HG03108 (cell line): ENCODE measurements around the gene TMEM150A.
A peak's percentile ranks its signal among the peaks of the same experiment; 100 is the strongest.
"Not testable (repeated sequence)": the region's sequence is repeated elsewhere in the genome, so short reads cannot be mapped to it uniquely, and the experiment has no call there.

ENCODE experiments used
- ATAC-seq: cut with Tn5 transposase; IDR thresholded peaks from one replicate; pipeline ENCODE4 v1.9.1; 2021; ENCODE audit warnings: moderate library complexity; ENCODE audit not compliant: unreplicated experiment

TMEM150A gene

DNA sequence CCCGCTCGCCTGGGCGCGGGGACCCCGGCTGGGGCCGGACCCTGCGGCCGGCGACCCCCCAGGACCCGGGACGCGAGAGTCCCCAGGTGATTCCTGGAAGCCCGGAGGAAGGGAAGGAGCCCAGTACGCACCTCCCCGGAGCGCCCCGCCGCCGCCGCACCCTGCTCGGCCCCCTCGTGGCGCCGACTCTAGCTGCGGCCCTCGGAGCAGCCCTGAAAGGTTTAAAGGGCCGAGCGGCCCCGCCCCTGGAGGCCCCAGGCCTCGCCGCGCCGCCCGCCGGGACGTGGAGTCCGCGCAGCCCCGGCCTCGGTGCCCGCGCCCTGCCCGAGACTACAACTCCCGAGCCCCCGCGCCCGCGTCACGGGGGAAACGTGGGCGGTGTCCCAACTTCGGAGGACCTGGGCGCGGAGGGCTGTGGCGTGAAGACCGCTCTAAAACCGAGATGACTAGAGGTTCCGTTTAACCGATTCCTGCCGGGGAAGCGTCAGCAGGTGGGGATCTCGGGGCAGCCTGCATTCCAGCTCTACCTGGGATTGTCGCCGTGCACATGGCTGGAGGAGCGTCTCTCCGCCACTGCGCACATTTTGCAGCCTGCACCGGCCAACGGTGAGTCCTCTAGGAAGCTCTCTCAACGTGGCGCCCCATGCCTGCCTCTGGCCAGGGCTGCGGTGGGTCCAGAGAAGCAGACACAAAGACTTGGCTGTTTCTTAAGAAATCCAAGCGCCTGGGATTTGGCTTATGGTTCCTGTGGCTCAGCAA is at the start of gene TMEM150A:
Gene TMEM150A, minus strand, starts transcription at position 223 of the 759 bp plus-strand sequence. CDS start 750 bp downstream, outside the sequence.
- peak; percentile 96 for ATAC-seq

- ATAC-seq: no peak
These were observed 49.6 kb upstream of the TMEM150A start for GRCh38 chr2:85652056-85652455.

GRCh38 chr2:85651097-85651496 is 48.6 kb upstream of the TMEM150A start:
- no peak for ATAC-seq

DNA sequence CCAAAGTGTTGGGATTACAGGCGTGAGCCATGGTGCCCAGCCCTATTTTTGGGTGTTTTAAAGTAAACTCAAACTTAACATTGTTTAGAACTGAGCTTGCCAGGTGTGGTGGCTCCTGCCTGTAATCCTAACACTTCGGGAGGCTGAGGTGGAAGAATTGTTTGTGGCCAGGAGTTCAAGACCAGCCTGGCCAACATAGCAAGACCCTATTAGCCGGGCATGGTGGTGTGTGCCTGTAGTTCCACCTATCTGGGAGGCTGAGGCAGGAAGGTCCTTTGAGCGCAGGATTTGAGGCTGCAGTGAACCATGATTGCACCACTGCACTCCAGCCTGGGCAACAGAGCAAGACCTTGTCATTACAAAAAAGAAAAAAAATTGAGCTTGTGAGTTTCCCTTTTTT is 48.0 kb upstream of the TMEM150A start:
- ATAC-seq: no peak

DNA sequence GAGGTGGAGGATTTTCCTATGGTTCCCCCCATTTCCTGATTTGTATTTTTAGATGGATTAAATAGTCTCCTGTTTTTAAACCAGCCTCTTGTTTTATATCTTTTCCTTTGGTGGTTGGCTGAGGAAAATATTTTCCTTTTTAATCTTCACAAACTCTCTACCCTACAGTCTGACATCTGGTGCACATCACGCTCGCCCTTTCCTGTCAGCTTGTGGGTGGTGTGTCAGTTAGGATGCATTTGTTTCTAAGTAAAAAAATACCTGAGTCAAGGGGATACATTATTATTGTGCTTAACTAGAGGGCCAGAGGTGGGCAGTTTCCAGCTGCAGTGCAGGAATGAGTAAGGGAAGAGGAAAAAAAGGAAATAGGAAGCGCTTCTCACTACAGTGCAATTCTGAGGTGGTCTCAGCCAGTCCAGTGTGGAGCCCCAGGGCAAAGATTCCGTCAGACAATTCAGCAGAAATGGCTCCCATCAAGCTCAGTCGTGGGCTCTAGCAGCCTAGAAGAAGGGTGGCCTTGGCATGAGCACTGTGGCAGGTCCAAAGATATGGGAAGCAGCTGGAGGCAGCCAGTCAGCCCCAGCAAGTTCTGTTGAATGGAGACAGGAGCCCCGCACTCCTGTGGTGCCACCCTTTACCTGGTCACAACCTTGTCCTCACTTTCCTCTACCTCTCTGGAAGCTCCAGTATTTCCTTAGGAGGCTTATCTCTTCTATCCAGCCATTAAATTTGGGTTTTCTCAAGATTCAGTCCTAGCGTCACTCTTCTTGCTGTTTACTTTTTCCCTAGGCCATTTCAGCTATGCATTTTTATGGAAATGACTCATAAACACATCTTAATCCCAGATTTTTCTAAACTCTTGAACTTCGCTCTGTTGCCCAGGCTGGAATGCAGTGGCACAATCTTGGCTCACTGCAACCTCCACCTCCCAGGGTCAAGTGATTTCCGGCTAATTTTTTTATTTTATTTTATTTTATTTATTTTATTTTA is 47.0 kb upstream of the TMEM150A start:
- no peak for ATAC-seq

GRCh38 chr2:85648619-85649018 is 46.1 kb upstream of the TMEM150A start:
- no peak for ATAC-seq

DNA sequence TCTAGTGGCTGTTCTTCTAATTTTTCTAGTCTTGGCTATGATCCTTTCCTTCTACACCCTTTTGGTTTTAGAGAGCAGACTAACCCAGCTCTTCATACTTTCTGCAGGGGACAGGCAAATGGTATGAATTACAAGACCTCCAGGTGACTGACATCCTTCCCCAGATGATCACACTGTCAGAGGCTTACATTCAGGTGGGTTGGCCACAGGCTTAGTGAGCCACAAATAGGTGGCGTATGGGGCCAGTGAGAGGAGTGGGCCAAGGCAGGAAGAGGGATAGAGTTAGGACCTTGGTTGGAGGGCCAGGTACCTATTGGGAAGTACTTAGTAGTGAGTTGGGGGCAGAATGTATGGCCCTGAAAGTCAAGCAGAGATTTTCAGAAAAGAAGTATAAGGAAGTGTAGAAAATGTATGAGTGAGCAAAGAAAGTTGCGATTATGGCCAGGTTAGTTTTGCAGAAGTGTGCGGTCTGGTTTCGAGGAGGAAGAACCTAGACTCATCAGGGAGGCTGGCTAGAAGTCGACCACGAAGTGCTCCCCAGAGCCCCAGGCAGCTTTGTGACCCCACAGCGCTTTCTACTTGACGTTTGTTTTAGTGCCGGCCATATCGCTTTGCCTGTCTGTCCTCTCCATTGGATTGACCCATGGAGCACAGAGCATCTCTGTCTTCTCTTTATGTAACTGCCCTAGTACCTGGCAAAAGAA is 45.5 kb upstream of the TMEM150A start:
- peak; percentile 84 for ATAC-seq

DNA sequence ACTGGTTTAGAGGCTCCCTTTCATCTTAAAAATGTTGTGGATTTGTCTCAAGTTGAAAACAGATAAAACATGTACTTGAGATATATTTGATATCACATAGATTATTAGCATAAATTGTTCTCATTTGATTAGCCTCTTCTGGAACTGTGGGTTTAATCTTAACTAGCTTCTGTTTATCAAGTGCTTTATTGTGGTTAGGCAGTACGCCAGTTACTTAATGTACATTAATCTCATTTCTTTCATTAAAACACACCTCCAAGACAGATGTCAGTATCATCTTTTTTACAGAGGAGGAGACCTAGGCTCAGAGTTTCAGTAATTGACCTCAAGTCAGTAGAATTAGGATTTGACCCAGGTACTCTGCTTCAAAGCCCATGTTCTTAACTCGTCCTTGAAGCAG is 43.7 kb upstream of the TMEM150A start:
- ATAC-seq: no peak

- ATAC-seq: no peak
These were observed 42.4 kb upstream of the TMEM150A start for GRCh38 chr2:85644909-85645308.

DNA sequence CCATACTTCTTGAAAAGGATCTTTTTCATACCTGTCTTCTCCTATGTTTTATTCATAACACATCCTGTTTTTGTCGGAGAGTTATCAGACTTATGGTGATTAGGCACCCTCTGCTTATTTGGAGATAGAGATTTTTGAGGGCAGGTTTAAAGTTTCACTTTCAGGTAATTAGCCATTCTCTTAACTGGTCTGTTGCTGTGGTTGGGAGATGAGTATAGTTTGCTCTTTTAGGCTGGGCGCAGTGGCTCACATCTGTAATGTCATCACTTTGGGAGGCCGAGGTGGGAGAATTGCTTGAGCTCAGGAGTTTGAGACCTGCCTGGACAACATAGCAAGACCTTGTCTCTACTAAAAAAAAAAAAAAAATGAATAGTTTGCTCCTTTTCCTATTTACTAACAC is 40.2 kb upstream of the TMEM150A start:
- ATAC-seq: no peak

DNA sequence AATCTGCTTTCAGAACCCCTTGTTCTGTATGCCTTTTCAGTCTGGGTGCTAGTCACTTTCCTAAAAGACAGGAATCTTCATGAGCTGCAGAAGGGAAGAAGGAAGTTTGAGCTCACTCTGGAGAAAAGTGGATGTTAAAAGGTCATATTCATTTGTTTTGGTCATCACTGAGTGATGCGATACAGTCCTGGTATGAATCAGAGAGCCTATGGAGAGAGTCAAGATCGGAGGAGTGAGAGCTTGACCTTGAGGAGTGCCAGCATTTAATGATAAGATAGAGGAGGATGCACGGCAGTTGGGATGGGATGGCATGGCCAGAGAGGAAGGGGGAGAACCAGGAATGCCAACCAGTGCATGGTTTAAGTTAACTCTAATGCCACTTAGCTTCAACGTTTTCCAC is 33.1 kb upstream of the TMEM150A start:
- ATAC-seq: no peak

DNA sequence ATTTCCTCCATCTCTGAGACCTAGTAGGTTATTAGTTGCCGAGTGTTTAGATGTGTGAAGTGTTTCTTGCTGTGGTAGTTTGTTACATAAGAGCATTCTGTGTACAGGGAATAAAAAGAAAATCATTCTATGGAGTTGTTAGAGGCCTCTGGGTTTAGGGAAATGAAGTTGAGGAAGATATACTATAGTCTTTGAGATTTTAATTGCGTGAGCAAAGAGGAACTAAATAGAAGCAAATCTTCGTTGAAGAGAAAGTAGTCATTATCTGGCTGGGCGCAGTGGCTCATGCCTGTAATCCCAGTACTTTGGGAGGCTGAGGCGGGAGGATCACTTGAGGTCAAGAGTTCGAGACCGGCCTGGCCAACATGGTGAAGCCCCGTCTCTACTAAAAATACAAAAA is 32.5 kb upstream of the TMEM150A start:
- ATAC-seq: no peak

GRCh38 chr2:85631316-85631715 is 28.8 kb upstream of the TMEM150A start:
- no peak for ATAC-seq

- ATAC-seq: peak; percentile 68
These were observed 26.2 kb upstream of the TMEM150A start for GRCh38 chr2:85628658-85629057.

- no peak for ATAC-seq
These were observed 21.5 kb upstream of the TMEM150A start for GRCh38 chr2:85623991-85624390.

DNA sequence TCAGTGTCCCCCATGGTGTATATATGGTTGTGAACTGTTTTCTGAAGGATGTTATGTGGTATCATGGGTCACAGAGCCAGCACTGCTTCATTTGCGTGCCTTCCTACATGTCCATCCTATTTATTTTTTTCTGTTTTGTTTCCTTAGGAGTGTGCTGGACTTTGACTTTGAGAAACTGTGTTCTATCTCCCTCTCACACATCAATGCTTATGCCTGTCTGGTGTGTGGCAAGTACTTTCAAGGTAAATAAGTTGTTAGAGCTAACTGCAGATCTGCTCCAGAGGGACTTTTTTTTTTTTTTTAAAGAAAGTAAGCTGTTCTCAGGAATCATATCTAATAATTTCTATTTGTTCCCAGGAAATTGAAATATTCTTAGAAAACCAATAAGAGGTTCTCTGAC is 18.8 kb upstream of the TMEM150A start:
- ATAC-seq: no peak

- no peak for ATAC-seq
These were observed 17.1 kb upstream of the TMEM150A start for GRCh38 chr2:85619617-85620016.

DNA sequence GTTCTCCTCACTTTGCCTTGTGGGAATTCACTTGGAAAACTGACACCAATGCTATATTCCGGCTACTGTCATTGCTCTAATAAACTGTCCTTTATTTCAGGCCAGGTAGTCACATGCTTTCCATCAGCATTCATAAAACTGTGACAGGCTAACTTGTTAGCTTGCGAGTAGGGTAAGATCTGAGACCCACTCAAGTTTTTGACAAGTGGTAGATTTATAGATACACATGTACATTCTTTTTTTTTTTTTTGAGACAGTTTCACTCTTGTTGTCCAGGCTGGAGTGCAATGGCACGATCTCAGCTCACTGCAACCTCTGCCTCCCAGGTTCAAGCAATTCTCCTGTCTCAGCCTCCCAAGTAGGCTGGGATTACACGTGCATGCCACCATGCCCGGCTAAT is 15.2 kb upstream of the TMEM150A start:
- not testable (repeated sequence) for ATAC-seq

DNA sequence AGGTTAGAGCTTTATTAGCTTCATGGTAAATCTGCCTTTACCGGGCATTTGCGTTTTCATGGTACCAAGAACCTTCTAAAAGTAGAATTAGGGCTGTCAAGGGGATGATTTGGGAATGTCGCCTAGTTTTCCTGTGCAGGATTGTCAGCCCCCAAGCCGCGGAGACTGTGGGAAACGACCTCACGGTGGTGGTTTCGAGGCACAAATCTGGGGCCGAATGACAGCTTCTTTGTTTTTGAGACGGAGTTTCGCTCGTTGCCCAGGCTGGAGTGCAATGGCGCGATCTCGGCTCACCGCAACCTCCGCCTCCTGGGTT is 12.9 kb upstream of the TMEM150A start:
- ATAC-seq: no peak

- ATAC-seq: not testable (repeated sequence)
These were observed 12.3 kb upstream of the TMEM150A start for GRCh38 chr2:85614757-85615156.

- ATAC-seq: no peak
These were observed 11.4 kb upstream of the TMEM150A start for GRCh38 chr2:85613717-85614515.
